ENCODE results near the gene PKD1. TPM values are rescaled to one million over a fixed set of nuclear protein-coding genes. Genes with fewer than 3 reads are reported as not detected.

Gene PKD1
- total RNA-seq, 1 experiment from 2014 or later, result 82.0 TPM

DNA sequence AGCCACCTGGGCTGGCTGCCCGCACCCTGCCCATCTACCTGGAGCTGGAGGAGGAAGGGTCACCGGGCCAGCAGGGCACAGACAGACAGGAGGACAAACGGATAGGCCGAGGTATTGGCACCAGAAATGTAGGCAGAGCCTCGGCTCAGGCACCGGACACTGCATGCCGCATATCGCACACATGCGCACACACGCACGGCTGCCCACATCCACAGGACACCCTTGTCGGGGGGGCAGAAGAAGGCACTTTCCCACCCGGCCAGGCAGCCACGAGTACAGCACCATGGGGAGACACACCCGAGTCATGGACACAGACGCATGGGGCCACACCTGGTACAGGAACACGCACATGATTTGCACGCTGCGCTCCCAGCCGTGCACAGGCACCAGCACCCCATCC lies 46.3 kb upstream of the PKD1 start:
- no peak for DNase-seq
- H3K4me1 Mint-ChIP-seq (ENCODE audit: low read depth, unreplicated experiment), result peaks cover 14% of the 10 kb centered on the region
- TF ChIP-seq, protein P1, sequence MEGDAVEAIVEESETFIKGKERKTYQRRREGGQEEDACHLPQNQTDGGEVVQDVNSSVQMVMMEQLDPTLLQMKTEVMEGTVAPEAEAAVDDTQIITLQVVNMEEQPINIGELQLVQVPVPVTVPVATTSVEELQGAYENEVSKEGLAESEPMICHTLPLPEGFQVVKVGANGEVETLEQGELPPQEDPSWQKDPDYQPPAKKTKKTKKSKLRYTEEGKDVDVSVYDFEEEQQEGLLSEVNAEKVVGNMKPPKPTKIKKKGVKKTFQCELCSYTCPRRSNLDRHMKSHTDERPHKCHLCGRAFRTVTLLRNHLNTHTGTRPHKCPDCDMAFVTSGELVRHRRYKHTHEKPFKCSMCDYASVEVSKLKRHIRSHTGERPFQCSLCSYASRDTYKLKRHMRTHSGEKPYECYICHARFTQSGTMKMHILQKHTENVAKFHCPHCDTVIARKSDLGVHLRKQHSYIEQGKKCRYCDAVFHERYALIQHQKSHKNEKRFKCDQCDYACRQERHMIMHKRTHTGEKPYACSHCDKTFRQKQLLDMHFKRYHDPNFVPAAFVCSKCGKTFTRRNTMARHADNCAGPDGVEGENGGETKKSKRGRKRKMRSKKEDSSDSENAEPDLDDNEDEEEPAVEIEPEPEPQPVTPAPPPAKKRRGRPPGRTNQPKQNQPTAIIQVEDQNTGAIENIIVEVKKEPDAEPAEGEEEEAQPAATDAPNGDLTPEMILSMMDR (IDR thresholded peaks at IDR 0.05; ENCODE audit: unreplicated experiment), result no peak
- H3K27me3 Mint-ChIP-seq (ENCODE audit: unreplicated experiment), result peaks cover 31% of the 10 kb centered on the region
- H3K27ac Mint-ChIP-seq (ENCODE audit: unreplicated experiment), result no peak overlapping the region
- CTCF ChIA-PET, result no interaction called here
- no peaks in the 10 kb centered on the region for H3K9me3 Mint-ChIP-seq (ENCODE audit: low read depth, unreplicated experiment)
- intact Hi-C loops (cut with micrococcal nuclease; ENCODE audit: unreplicated experiment), result no loop called here
- no TSS peak for BruUV-seq (replicated peaks)
- H3K4me3 Mint-ChIP-seq (ENCODE audit: low read depth, unreplicated experiment), result no peak overlapping the region
- peaks cover 62% of the 10 kb centered on the region for H3K36me3 Mint-ChIP-seq (ENCODE audit: insufficient read depth, unreplicated experiment)

DNA sequence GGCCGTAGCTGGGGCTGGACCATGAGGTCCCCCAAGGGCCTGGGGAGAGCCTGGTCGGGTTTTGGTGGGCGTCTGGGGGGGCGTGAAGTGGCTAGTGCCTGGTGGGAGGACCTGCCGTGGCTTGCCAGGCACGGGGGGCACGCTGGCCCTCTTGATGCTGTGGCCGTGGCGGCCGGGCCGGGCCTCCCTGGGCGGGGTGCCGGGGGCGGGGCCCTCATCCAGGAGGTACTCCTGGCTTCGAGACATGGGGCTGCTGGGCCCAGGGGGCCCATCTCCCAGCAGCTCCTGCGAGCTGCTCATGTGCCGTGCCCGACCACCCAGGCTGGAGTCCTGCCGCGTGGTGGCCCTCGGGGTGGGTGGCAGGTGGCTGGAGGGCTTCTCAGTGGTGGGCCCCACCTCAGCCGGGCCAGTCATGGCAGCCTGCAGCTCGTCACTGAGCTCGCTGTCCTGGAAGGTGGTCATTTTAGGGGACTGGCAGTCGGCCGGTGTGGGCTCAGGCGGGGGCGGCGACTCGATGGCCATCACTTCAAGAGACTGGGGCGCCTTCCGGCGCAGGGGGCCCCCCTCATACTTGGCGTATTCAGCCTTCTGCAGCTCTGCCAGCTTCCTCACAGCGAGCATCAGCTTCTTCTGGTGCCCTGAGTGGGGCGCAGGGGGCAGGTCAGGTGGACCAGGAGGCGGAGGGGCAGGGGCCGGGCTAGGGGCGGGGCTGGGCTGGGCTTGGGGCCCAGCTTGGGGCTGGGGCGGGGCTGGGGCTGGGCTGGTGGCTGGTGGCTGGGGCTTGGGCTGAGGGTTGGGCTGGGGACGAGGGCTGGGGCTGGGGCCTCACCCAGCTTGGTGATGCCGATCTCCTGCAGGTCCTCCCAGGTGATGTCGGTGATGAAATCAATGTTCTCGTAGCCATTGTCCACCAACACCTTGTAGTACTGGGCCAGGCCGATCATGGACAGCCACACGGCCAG lies 45.5 kb upstream of the PKD1 start:
- H3K4me3 Mint-ChIP-seq (ENCODE audit: low read depth, unreplicated experiment), result no peak overlapping the region
- DNase-seq, result no peak
- H3K27me3 Mint-ChIP-seq (ENCODE audit: unreplicated experiment), result peaks cover 25% of the 10 kb centered on the region
- intact Hi-C loops (cut with micrococcal nuclease; ENCODE audit: unreplicated experiment), result no loop called here
- CTCF ChIA-PET, result no interaction called here
- TF ChIP-seq, protein P1 (IDR thresholded peaks at IDR 0.05; ENCODE audit: unreplicated experiment), result no peak
- H3K27ac Mint-ChIP-seq (ENCODE audit: unreplicated experiment), result no peak overlapping the region
- H3K36me3 Mint-ChIP-seq (ENCODE audit: insufficient read depth, unreplicated experiment), result peaks cover 68% of the 10 kb centered on the region
- H3K4me1 Mint-ChIP-seq (ENCODE audit: low read depth, unreplicated experiment), result peaks cover 14% of the 10 kb centered on the region
- no TSS peak for BruUV-seq (replicated peaks)
- no peaks in the 10 kb centered on the region for H3K9me3 Mint-ChIP-seq (ENCODE audit: low read depth, unreplicated experiment)

DNA sequence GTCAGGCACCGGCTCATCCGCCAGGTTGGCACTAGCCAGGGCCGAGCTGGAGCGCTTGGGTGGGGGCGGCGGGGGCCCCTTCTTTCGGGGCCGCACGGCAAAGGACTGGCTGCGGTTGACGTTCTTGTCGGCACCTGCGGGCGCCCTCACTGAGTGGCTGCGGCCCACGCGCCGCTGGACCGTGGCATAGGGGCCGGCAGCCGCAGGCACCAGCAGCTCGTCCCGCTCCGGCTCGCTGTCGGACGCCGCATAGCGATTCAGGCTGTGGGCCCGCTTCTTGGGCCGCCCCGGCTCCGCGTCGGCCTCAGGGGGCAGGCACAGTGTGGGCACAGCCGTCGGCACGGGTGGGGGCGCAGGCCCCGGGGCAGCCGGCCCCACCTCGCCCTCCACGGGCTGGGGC lies 44.8 kb upstream of the PKD1 start:
- Mint-ChIP-seq H3K4me3 (ENCODE audit: low read depth, unreplicated experiment) (no peak overlapping the region), H3K4me1 (ENCODE audit: low read depth, unreplicated experiment) (peaks cover 14% of the 10 kb centered on the region), H3K36me3 (ENCODE audit: insufficient read depth, unreplicated experiment) (peaks cover 71% of the 10 kb centered on the region), H3K27me3 (ENCODE audit: unreplicated experiment) (peaks cover 17% of the 10 kb centered on the region), H3K27ac (ENCODE audit: unreplicated experiment) (no peak overlapping the region), H3K9me3 (ENCODE audit: low read depth, unreplicated experiment) (no peaks in the 10 kb centered on the region)
- DNase-seq, result no peak
- BruUV-seq (replicated peaks), result no TSS peak
- CTCF ChIA-PET, result no interaction called here
- intact Hi-C loops (cut with micrococcal nuclease; ENCODE audit: unreplicated experiment), result no loop called here
- TF ChIP-seq, protein P1 (IDR thresholded peaks at IDR 0.05; ENCODE audit: unreplicated experiment), result no peak

DNA sequence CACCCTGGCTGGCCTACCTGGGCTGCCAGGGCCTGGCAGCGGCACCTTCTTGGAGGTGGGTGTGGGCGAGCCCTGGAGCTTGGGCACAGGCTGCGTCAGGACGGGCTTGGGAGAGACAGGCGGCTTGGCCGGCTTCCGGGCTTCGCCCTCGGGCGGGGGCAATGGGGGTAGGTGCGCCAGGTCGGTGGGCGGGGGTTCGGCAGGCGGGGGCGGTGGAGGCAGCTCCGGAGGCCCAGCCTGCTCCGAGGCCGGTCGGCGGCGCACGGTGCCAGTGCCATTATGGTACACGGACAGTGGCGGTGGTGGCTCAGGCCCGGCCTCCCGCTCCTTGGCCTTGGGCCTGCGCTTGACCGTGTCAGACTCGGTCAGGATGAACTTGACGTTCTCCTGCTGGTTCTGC lies 43.9 kb upstream of the PKD1 start:
- Mint-ChIP-seq H3K36me3 (ENCODE audit: insufficient read depth, unreplicated experiment) (peaks cover 73% of the 10 kb centered on the region), H3K4me1 (ENCODE audit: low read depth, unreplicated experiment) (peaks cover 6% of the 10 kb centered on the region), H3K27ac (ENCODE audit: unreplicated experiment) (no peak overlapping the region), H3K27me3 (ENCODE audit: unreplicated experiment) (peaks cover 8% of the 10 kb centered on the region), H3K9me3 (ENCODE audit: low read depth, unreplicated experiment) (no peaks in the 10 kb centered on the region), H3K4me3 (ENCODE audit: low read depth, unreplicated experiment) (no peak overlapping the region)
- BruUV-seq (replicated peaks), result no TSS peak
- CTCF ChIA-PET, result no interaction called here
- intact Hi-C loops (cut with micrococcal nuclease; ENCODE audit: unreplicated experiment), result no loop called here
- TF ChIP-seq, protein P1 (IDR thresholded peaks at IDR 0.05; ENCODE audit: unreplicated experiment), result no peak
- DNase-seq, result no peak
